Measurements from ENCODE around the gene SNUPN. TPM values are rescaled to one million over a fixed set of nuclear protein-coding genes. Genes with fewer than 3 reads are reported as not detected.

SNUPN gene
- total and polyA plus RNA-seq, 2 of the 4 experiments (the other 2 are of a cell fraction): 23.8 to 24.1 TPM

DNA sequence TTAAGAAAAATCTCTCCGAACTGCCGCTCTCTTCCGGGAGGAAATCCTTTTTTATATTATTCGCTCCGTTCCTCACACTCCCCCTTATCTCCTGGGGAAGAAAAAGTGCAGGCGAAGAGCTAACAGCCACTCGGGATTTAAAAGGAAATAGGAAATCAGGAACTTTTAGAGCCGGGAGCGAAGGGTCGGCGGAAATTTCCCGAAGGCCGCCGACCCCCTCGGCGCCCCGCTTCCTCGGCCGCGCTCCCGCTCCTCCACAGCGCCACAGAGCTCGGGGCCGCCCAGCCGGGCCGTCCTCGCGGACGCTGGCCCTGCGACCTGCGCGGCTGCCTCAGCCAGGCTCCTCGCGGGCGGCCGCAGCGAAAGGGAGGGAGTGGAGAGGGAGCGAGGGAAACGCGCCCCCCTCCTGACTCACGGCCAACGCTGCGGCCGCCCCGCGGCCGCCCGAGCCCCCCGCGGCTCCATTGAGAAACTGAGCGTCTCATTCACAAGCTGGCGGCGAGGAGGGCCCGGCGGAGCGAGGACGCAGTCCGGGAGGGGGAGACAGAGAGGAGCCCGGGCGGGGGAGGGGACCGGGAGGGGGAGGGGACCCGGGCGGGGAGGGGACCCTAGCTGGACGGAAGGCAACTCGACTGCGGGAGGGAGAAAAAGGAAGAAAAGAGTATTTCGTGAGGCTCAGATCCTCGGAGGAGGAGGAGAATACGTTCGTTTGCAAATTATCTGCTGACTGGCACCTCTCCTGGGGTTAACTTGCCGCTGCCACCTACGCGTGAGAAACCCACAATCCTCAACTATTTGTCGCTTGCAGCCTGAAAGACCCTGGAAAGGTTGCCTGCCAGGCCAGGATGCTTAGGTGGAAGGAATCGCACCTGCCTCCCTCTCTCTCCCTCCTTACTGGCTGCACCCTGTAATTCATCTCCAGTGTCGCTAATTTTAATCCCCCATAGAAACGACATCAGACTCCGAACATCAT is 46.3 kb downstream of the SNUPN start, which contains the start of gene PTPN9 (continued):
- TF ChIP-seq, protein P1, sequence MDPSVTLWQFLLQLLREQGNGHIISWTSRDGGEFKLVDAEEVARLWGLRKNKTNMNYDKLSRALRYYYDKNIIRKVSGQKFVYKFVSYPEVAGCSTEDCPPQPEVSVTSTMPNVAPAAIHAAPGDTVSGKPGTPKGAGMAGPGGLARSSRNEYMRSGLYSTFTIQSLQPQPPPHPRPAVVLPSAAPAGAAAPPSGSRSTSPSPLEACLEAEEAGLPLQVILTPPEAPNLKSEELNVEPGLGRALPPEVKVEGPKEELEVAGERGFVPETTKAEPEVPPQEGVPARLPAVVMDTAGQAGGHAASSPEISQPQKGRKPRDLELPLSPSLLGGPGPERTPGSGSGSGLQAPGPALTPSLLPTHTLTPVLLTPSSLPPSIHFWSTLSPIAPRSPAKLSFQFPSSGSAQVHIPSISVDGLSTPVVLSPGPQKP (IDR thresholded peaks at IDR 0.05; ENCODE audit: borderline replicate concordance, low read depth, low read length): no peak
- TF ChIP-seq, protein P2, sequence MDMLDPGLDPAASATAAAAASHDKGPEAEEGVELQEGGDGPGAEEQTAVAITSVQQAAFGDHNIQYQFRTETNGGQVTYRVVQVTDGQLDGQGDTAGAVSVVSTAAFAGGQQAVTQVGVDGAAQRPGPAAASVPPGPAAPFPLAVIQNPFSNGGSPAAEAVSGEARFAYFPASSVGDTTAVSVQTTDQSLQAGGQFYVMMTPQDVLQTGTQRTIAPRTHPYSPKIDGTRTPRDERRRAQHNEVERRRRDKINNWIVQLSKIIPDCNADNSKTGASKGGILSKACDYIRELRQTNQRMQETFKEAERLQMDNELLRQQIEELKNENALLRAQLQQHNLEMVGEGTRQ (IDR thresholded peaks at IDR 0.05; ENCODE audit: low read depth, low read length): no peak
